Activated CD4-positive, alpha-beta memory T cell treated with anti-CD3 and anti-CD28 coated beads for 36 hours (primary cell): ENCODE measurements around the gene SLC15A4. TPM values are rescaled to one million over a fixed set of nuclear protein-coding genes. Genes with fewer than 3 reads are reported as not detected.

Experiments used
- CTCF ChIA-PET: fragments of 350-600 bp; sonication (Branson Sonifier 250); formaldehyde crosslinking; loops from one replicate; lab custom pipeline; 2021; ENCODE audit warnings: antibody characterized with exemption, inconsistent platforms; lab: Charles Lee
- POLR2A ChIA-PET: fragments of 350-600 bp; sonication (Branson Sonifier 250); formaldehyde crosslinking; loops from one replicate; lab custom pipeline; 2021; ENCODE audit warnings: antibody characterized with exemption; lab: Charles Lee
- DNase-seq: peaks from one replicate; pipeline ENCODE4 v3.0.0-alpha.2; 2020
- H3K27ac Mint-ChIP-seq: one replicate; pipeline ENCODE4 v1.8.0; 2021; ENCODE audit warnings: mixed read lengths
- H3K27me3 Mint-ChIP-seq: one replicate; pipeline ENCODE4 v1.8.0; 2021; ENCODE audit warnings: mixed read lengths
- H3K36me3 Mint-ChIP-seq: one replicate; pipeline ENCODE4 v1.8.0; 2021; ENCODE audit warnings: mixed read lengths
- H3K4me1 Mint-ChIP-seq: one replicate; pipeline ENCODE4 v1.8.0; 2021; ENCODE audit warnings: low read depth, mixed read lengths
- H3K4me3 Mint-ChIP-seq: one replicate; pipeline ENCODE4 v1.8.0; 2021; ENCODE audit warnings: mild to moderate bottlenecking, mixed read lengths
- H3K9me3 Mint-ChIP-seq: one replicate; pipeline ENCODE4 v1.8.0; 2021; ENCODE audit warnings: mixed read lengths
- intact Hi-C: fragments of 100-400 bp; cut with micrococcal nuclease; formaldehyde crosslinking; loops from one replicate; pipeline ENCODE4 v1.15.1; 2023
- total RNA-seq, 2 experiments: library from RNA; stranded (reverse); gene quantifications; one replicate each; pipeline ENCODE4 v1.2.3, GENCODE V29; 2021

Gene SLC15A4
- total RNA-seq, 2 experiments from 2014 or later, result 15.5 to 19.3 TPM

DNA sequence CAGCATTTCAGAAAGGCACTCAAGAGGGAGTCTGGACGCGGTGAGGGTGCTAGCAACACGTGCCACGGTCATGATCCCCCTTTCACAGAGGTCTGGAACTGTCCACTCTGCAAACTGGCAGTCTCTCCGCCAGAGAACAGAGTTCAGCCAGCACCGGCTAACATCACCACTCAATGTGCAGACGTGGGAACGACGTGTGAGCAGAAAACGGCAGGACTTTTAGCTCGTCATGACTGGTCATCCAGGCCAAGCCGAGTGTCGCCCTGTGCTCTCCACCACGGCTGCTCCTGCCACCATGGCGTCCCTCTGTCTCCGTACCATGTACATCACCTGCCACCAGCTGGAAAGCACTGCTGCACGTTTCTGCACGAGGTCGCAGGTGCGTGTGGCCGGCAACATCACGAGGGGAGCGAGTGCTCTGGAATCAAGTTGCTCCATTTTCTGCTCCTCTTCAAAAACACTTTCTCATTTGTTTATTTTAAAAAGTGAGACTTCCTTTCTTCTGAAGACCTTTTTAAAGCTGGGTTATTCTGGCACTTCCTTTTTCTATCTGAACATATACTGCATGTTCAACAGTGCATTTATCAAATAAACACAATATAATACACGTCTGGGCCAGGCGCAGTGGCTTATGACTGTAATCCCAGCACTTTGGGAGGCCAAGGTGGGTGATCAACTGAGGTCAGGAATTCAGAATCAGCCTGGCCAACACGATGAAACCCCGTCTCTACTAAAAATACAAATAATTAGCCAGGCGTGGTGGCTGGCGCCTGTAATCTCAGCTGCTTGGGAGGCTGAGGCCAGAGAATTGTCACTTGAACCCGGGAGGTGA is 28.0 kb downstream of the SLC15A4 start:
- Mint-ChIP-seq H3K27me3 (no peaks in the 10 kb centered on the region), H3K4me3 (no peak overlapping the region), H3K27ac (no peak overlapping the region), H3K36me3 (peaks cover 63% of the 10 kb centered on the region), H3K4me1 (peaks cover 1% of the 10 kb centered on the region), H3K9me3 (no peaks in the 10 kb centered on the region)
- DNase-seq, result no peak
- CTCF ChIA-PET, result no interaction called here
- intact Hi-C loops, result no loop called here
- POLR2A ChIA-PET, result no interaction called here

DNA sequence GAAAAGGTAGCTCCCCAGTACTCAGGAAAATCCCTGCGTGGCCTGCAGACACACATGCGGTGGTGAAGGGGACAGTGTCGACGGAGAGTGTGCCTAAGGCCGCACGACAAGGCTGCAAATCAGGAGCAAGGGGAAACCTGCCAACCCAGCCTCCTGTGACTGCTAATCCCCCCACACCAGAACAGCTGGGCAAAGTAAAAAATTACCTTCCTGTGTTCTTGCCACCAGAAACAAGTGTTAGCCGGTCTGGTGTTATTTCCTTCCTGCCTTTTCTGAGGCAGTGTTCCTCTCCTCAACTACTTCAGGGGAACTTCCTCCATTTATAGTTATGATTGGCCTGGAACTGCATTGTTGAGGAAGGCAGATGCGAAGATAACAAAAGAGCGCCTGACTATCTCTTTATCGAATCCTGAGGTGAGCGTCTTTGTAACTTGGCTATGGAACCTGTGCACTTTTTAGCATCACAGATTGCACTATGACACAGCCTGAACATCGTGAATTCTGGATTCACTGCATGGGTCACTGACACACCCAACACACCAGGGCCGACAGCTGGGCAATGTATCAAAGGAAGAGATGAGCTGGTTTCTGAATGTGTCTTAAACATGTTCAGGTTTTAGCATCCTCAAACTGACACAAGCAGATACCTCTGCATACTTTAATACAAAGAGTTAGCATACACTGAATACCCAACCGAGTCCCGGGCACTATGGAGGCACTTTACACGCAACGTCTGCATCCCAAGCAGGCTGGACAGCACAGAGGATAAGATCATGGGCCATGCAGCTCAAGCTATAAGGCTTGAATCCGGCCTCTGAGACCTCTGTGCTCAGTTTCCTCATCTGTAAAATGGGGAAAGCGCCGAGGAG is 28.9 kb downstream of the SLC15A4 start:
- no peak overlapping the region for H3K27ac Mint-ChIP-seq
- intact Hi-C loops, result no loop called here
- no peaks in the 10 kb centered on the region for H3K27me3 Mint-ChIP-seq
- peaks cover 56% of the 10 kb centered on the region for H3K36me3 Mint-ChIP-seq
- ChIA-PET CTCF (no interaction called here), POLR2A (no interaction called here)
- H3K4me3 Mint-ChIP-seq, result no peak overlapping the region
- H3K4me1 Mint-ChIP-seq, result peaks cover 1% of the 10 kb centered on the region
- no peak for DNase-seq
- H3K9me3 Mint-ChIP-seq, result no peaks in the 10 kb centered on the region

DNA sequence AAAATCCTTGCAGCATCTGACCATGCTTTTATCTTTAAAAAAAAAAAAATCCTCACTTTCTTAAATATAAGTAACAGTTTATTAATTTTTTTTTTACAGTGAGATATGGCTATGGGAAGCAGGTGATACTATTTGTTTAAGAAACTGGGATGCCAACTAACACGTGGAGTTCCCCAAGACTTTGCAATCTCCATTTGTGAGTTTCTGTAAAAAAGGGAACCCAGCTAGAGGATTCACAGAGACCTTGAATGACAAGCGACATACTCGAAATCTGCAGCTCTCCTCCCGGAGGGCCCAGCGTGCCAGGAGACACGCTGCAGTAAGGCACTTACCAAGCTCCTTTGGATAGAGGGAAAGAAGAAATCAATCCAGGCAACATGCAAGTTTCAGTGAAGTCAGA is 30.1 kb downstream of the SLC15A4 start:
- no peak for DNase-seq
- H3K36me3 Mint-ChIP-seq, result peaks cover 48% of the 10 kb centered on the region
- POLR2A ChIA-PET, result no interaction called here
- no peaks in the 10 kb centered on the region for H3K9me3 Mint-ChIP-seq
- no peak overlapping the region for H3K27ac Mint-ChIP-seq
- H3K27me3 Mint-ChIP-seq, result no peaks in the 10 kb centered on the region
- CTCF ChIA-PET, result no interaction called here
- H3K4me1 Mint-ChIP-seq, result peaks cover 1% of the 10 kb centered on the region
- no peak overlapping the region for H3K4me3 Mint-ChIP-seq
- intact Hi-C loops, result no loop called here

DNA sequence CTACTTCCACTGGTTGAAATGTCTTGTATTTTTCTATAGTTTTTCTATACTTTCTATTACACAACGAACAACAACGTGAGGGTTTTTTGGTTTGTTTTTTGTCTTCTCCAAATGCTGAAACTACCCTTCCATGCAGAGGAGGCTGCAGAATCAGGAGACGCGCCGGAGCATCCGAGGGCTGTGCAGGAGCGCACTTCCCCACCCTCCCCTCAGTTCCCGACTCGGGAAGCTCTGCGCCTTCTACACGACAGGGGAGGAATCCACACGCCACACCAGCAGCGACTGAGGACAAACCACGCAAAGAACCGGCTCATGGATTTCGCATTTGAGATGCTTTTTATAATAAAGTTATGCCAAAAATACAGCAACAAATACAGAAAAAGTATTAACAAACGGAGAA is 30.9 kb downstream of the SLC15A4 start:
- ChIA-PET CTCF (no interaction called here), POLR2A (no interaction called here)
- H3K27ac Mint-ChIP-seq, result no peak overlapping the region
- peaks cover 41% of the 10 kb centered on the region for H3K36me3 Mint-ChIP-seq
- intact Hi-C loops, result no loop called here
- H3K9me3 Mint-ChIP-seq, result no peaks in the 10 kb centered on the region
- H3K4me1 Mint-ChIP-seq, result peaks cover 1% of the 10 kb centered on the region
- no peak for DNase-seq
- no peaks in the 10 kb centered on the region for H3K27me3 Mint-ChIP-seq
- H3K4me3 Mint-ChIP-seq, result no peak overlapping the region

GRCh38 chr12:128792398-128792797 is 31.4 kb downstream of the SLC15A4 start:
- Mint-ChIP-seq H3K36me3 (peaks cover 38% of the 10 kb centered on the region), H3K27ac (no peak overlapping the region), H3K4me1 (peaks cover 1% of the 10 kb centered on the region), H3K4me3 (no peak overlapping the region), H3K9me3 (no peaks in the 10 kb centered on the region), H3K27me3 (no peaks in the 10 kb centered on the region)
- ChIA-PET CTCF (no interaction called here), POLR2A (no interaction called here)
- DNase-seq, result no peak
- intact Hi-C loops, result no loop called here

DNA sequence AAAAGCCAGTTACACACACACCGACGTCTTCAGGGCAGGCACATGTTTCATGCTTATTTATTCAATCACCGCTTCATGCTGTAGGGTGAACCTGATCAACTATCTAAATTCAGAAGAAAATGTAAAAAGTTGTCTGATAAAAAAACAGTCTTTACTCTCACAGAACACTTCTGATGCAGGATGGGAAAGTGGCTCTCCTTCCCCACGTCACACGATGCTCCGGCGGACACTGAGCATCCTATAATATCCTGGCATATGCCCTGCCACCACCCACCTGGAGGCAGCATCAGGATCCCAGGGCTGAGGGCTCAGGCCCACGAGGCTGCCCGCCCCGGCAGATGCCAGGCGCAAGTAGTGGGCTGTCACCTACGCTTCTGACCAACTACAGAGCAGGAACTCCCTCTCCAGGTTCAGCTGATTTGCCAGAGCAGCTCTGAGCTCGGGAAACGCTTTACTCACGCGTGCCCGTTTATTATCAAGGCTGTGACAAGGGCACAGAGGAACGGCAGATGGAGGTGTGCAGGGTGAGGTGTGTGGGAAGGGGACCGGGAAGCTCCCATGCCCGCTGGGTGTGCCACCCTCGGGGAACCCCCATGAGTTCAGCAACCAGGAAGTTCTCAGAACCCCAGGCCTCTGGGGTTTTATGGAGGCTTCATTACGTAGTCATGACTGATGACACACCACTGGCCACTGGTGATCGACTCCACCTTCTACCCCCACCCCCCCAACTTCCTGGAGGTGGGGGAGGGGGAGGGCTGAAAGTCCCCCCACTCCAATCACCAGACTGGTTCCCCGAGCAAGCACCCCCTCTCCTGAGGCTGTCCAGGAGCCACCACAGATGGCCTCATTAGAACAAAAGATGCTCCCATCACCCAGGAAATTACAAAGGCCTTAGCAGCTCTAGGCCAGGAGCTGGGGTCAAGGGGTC is 32.1 kb downstream of the SLC15A4 start:
- ChIA-PET POLR2A (interaction anchor here (0.6 kb wide), 1 partner anchor 150 kb away, joined by 4 read pairs; no protein-coding TSS in a partner anchor), CTCF (no interaction called here)
- H3K4me3 Mint-ChIP-seq, result no peak overlapping the region
- no peak overlapping the region for H3K27ac Mint-ChIP-seq
- H3K27me3 Mint-ChIP-seq, result no peaks in the 10 kb centered on the region
- peaks cover 1% of the 10 kb centered on the region for H3K4me1 Mint-ChIP-seq
- H3K36me3 Mint-ChIP-seq, result peaks cover 38% of the 10 kb centered on the region
- H3K9me3 Mint-ChIP-seq, result no peaks in the 10 kb centered on the region
- no peak for DNase-seq
- intact Hi-C loops, result no loop called here

DNA sequence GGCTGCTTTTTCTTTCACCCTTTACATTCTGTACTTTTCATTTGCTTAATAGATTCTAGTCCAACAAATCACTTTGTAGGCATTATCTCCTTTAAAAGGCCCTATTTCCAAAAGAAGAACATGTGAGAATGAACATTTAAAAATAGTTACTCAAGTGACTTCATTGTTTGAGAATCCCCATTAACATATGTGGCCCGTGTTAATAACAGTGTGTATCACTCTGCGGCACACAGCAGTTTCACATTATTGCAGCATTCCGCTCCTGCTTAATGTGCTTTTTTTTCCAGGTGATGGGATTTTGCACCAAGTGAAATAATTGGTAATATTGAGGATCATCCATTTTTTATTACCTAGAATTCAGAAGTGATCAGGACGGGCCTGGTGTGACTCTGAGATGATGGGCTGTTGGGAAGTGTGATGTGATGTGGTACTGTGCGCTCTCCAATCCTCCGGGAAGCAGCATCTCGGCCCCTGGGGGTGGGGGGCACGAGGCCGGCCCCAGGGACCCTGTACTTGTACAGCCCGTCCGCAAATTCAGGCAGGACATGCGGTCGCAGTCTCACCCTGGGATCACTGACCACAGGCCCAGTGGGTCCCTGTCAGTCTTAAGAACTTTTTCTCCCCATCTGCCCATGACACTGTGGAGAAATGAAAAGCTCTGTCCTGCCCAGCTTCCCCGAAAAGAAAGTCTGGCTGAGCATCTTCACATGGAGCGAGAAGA is 32.9 kb downstream of the SLC15A4 start:
- Mint-ChIP-seq H3K4me3 (no peak overlapping the region), H3K4me1 (peaks cover 1% of the 10 kb centered on the region), H3K27ac (no peak overlapping the region), H3K9me3 (no peaks in the 10 kb centered on the region), H3K36me3 (peaks cover 37% of the 10 kb centered on the region), H3K27me3 (no peaks in the 10 kb centered on the region)
- intact Hi-C loops, result no loop called here
- DNase-seq, result no peak
- CTCF ChIA-PET, result no interaction called here
- POLR2A ChIA-PET, result no interaction called here

DNA sequence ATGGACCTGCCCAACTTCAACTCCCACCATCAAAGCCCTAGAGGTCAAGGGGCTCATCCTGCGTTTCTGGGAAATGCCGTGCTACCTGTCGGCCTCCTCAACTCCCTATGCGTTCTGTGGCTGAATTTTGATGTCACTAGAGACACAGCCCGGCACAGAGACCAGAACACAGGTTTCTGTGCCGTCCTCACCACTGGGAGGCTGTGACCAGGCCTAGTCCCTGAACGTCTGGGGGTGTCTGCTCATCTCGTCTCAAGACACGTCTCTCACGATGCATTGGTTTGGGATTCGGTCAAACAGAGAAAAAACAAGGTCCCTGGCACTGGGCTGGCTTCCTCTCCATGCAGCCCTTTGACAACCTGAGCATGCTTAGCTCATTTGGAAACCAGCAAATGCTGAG is 33.5 kb downstream of the SLC15A4 start:
- Mint-ChIP-seq H3K27me3 (no peaks in the 10 kb centered on the region), H3K27ac (no peak overlapping the region)

GRCh38 chr12:128789356-128789929 is 34.3 kb downstream of the SLC15A4 start:
- Mint-ChIP-seq H3K4me3 (no peak overlapping the region), H3K4me1 (peaks cover 1% of the 10 kb centered on the region), H3K27me3 (no peaks in the 10 kb centered on the region), H3K36me3 (peaks cover 26% of the 10 kb centered on the region), H3K27ac (no peak overlapping the region), H3K9me3 (no peaks in the 10 kb centered on the region)
- no peak for DNase-seq
- CTCF ChIA-PET, result no interaction called here
- POLR2A ChIA-PET, result no interaction called here
- intact Hi-C loops, result loop anchor here (10.0 kb wide), 1 partner anchor 125 kb away; no protein-coding TSS in a partner anchor

More for the DNA sequence above, 33.5 kb downstream of the SLC15A4 start:
- ChIA-PET CTCF (no interaction called here), POLR2A (no interaction called here)
- peaks cover 1% of the 10 kb centered on the region for H3K4me1 Mint-ChIP-seq
- no peak overlapping the region for H3K4me3 Mint-ChIP-seq
- intact Hi-C loops, result no loop called here
- DNase-seq, result no peak
- H3K9me3 Mint-ChIP-seq, result no peaks in the 10 kb centered on the region
- H3K36me3 Mint-ChIP-seq, result peaks cover 31% of the 10 kb centered on the region

DNA sequence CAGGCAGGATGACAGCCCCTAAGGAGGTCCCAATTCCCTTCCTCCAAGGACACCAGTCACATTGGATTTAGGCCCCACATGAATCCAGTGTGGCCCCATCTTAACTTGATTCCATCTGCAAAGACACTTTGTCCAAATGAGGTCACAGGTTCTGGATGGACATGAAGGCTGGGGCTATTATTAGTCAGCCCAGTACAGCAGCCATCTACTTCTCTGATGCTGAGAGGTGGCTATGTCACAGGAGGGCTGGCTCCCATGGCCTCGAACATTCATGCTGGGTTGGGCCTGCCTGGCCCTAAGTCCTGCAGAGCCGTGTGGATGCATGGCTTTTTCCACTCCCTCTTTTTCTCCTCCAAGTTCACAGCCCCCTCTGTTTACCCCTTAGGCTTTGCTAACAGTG is 35.9 kb downstream of the SLC15A4 start:
- no peaks in the 10 kb centered on the region for H3K27me3 Mint-ChIP-seq
- DNase-seq, result no peak
- intact Hi-C loops, result loop anchor here (10.0 kb wide), 1 partner anchor 127 kb away; no protein-coding TSS in a partner anchor
- CTCF ChIA-PET, result interaction anchor here (0.6 kb wide), 1 partner anchor 56 kb away, joined by 3 read pairs; no protein-coding TSS in a partner anchor
- H3K36me3 Mint-ChIP-seq, result peaks cover 12% of the 10 kb centered on the region
- POLR2A ChIA-PET, result no interaction called here
- H3K27ac Mint-ChIP-seq, result no peak overlapping the region
- no peaks in the 10 kb centered on the region for H3K9me3 Mint-ChIP-seq
- no peak overlapping the region for H3K4me3 Mint-ChIP-seq
- peaks cover 11% of the 10 kb centered on the region for H3K4me1 Mint-ChIP-seq
